Astrocyte of the spinal cord (primary cell): Measurements from ENCODE around the gene TENM4.

Experiments
- DNase-seq: peaks from one replicate; pipeline ENCODE4 v3.0.0; 2011; ENCODE audit warnings: low read depth, low spot score
- H3K4me3 ChIP-seq: 2 replicates; pipeline ENCODE4 v1.5.1; 2011; ENCODE audit warnings: low read depth, mild to moderate bottlenecking, low read length, moderate library complexity
- in situ Hi-C: cut with HindIII; loops from 2 replicates; pipeline ENCODE4 v1.10.0; 2017; ENCODE audit warnings: low sequenced_read_pairs
- TF ChIP-seq, protein P1 (sequence below): IDR thresholded peaks from 2 replicates; pipeline ENCODE4 v1.5.1; 2012; ENCODE audit warnings: low read depth, mild to moderate bottlenecking, low read length, inconsistent platforms

TENM4 gene

GRCh38 chr11:79321263-79321662 lies 119.6 kb downstream of the TENM4 start:
- TF ChIP-seq, protein P1, sequence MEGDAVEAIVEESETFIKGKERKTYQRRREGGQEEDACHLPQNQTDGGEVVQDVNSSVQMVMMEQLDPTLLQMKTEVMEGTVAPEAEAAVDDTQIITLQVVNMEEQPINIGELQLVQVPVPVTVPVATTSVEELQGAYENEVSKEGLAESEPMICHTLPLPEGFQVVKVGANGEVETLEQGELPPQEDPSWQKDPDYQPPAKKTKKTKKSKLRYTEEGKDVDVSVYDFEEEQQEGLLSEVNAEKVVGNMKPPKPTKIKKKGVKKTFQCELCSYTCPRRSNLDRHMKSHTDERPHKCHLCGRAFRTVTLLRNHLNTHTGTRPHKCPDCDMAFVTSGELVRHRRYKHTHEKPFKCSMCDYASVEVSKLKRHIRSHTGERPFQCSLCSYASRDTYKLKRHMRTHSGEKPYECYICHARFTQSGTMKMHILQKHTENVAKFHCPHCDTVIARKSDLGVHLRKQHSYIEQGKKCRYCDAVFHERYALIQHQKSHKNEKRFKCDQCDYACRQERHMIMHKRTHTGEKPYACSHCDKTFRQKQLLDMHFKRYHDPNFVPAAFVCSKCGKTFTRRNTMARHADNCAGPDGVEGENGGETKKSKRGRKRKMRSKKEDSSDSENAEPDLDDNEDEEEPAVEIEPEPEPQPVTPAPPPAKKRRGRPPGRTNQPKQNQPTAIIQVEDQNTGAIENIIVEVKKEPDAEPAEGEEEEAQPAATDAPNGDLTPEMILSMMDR: no peak
- in situ Hi-C loops: no loop called here
- H3K4me3 ChIP-seq: no peak overlapping the region
- peak; percentile 12 for DNase-seq

DNA sequence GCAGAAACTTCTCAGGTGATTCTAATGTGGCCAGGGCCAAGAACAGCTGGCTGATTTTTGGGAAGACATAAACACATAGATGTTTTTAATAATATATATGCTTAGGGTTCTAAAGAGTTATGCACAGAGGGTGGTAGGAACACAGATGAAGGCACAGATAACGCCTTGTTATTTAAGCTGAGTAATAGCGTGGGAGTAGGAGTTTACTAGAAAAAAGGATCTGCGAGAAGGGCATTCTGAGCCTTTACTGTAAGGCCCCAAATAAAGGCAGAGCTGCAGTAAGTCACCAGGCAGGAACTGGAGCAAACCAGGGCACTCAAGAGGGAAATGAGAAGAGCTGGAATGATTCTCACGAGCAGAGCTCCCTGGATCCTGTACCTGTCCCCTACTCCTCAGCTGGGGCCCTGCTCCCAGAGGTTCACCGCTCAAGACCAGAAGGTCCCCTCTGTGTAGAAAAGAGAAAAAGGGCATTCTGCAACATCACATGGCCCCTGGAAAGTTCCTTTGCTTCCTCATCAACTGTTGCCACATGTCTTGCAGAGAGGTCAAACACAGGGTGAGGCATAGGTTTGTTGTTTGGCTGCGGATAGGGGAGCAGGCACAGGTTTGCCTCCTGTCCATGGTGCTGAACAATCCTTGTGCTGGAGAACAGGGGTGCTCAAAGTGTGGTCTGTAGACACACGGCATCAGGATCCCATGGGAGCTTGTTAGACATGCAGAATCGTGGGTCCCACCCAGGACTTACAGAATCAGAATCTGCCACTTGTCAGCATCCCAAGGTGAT lies 125.7 kb downstream of the TENM4 start:
- in situ Hi-C loops: no loop called here
- no peak overlapping the region for H3K4me3 ChIP-seq
- DNase-seq: peak; percentile 13
- TF ChIP-seq, protein P1: no peak

DNA sequence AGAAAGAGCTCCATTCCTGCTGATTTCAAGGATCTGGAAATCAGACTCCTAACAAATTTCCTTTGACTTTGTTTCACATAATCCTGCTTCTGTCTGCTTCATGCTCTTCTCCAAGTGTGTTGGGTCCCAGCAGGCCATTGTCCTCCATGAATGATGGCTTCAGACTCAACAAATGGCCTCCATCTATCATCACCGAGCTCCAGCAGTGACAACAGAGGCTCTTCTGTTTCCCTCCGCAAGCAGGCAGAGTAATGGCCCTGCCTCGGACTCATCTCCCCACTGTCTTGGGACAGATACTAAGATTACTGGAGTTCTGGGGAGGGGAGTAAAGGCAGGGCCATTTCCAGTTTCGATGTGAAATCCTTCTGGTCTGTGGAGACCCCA lies 127.3 kb downstream of the TENM4 start:
- no peak overlapping the region for H3K4me3 ChIP-seq
- in situ Hi-C loops: no loop called here
- TF ChIP-seq, protein P1: no peak
- DNase-seq: no peak

DNA sequence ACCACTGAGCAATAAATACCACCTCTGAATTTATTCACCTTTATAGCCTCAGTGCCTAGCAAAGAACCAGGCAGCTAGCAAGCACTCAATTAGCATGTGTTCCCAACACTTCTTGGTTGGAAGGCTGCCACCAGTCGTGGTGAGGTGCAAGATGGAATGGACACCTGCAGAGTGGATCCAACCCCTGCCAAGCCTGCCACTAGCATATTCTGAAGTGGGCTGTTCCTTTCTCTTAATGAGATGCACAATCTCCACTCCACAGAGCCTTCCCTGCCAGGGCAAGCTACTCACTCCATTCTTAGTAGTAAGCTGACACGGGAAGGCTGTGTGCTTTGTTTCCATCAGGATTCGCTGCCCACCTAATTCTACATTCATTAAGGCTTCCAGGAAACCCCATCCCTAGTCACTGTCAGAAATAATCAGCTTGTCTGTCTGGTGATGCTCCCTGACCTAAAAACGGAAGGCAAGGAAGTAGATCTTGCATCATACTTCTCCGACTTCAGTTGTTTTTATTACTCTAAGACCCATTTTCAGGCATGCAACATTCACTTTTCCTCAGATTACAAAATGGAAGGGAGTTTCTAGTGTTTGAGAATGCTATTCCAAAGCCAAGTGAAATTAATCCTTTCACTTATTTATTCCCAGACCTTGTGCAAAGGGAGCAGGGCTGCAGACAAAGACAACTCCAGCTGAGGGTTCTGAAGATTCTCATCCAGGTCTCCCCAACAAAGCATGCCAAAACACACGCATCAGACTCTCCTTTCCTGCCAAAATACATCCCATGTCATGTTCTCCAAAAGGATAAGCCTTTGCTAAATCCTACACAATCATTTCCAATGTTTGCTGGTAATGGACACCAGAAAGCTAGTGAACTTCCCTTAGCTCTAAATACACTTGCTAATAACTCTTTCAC lies 128.0 kb downstream of the TENM4 start:
- no peak overlapping the region for H3K4me3 ChIP-seq
- TF ChIP-seq, protein P1: no peak
- in situ Hi-C loops: no loop called here
- DNase-seq: peak; percentile 15

GRCh38 chr11:79311461-79311860 lies 129.4 kb downstream of the TENM4 start:
- no peak overlapping the region for H3K4me3 ChIP-seq
- TF ChIP-seq, protein P1: no peak
- in situ Hi-C loops: no loop called here
- DNase-seq: no peak

- TF ChIP-seq, protein P1: no peak
- DNase-seq: no peak
- H3K4me3 ChIP-seq: no peak overlapping the region
- in situ Hi-C loops: no loop called here
These were observed 131.4 kb downstream of the TENM4 start for GRCh38 chr11:79309407-79309806.
